ENCODE results near the gene CCDC102A. TPM values are rescaled to one million over a fixed set of nuclear protein-coding genes. Genes with fewer than 3 reads are reported as not detected.
A peak's percentile ranks its signal among the peaks of the same experiment; 100 is the strongest.

The CCDC102A gene
- total RNA-seq, 1 donor from 2014 or later: 12.8 TPM

- Histone ChIP-seq H3K27me3 (ENCODE audit: low read depth) (no peaks in the 10 kb centered on the region), H3K9me3 (no peaks in the 10 kb centered on the region), H3K27ac (no peak overlapping the region), H3K4me3 (no peak overlapping the region), H3K4me1 (peaks cover 30% of the 10 kb centered on the region), H3K36me3 (peaks cover 10% of the 10 kb centered on the region)
- intact Hi-C loops (cut with DNase I): no loop called here
- DNase-seq: no peak
- no peak for ATAC-seq
- TF ChIP-seq, protein P1, sequence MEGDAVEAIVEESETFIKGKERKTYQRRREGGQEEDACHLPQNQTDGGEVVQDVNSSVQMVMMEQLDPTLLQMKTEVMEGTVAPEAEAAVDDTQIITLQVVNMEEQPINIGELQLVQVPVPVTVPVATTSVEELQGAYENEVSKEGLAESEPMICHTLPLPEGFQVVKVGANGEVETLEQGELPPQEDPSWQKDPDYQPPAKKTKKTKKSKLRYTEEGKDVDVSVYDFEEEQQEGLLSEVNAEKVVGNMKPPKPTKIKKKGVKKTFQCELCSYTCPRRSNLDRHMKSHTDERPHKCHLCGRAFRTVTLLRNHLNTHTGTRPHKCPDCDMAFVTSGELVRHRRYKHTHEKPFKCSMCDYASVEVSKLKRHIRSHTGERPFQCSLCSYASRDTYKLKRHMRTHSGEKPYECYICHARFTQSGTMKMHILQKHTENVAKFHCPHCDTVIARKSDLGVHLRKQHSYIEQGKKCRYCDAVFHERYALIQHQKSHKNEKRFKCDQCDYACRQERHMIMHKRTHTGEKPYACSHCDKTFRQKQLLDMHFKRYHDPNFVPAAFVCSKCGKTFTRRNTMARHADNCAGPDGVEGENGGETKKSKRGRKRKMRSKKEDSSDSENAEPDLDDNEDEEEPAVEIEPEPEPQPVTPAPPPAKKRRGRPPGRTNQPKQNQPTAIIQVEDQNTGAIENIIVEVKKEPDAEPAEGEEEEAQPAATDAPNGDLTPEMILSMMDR (IDR thresholded peaks at IDR 0.05): no peak
Observed at GRCh38 chr16:57516773-57517172, 19.6 kb downstream of the CCDC102A start.

DNA sequence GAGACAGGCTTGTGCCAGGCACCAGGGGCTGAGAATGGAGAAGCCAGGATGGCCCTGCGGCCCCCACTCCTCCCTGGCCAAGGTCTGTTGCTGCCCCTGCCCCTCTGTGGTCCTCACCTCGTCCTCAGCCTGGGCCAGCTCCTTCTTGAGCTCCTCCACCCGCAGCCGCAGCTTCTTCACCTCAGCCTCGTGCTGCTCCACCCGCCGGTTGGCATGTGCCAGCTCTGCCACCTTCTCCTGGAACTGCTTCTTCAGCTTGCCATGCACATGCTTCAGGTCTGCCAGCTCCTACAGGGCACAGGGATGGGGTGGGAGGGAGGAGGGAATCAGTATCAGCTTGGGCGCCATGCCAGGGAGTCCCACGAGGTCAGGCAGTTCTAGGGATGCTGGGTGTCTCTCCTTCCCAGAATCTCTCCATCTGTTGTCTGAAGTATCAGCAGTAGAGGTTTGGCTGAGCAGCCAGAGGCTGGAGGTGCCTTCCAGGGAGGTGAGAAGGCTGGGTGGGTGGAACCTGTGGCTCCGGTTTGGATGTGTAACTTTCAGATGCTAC lies 20.1 kb downstream of the CCDC102A start:
- no peak overlapping the region for H3K27ac ChIP-seq
- no peak for ATAC-seq
- H3K4me1 ChIP-seq: peaks cover 30% of the 10 kb centered on the region
- TF ChIP-seq, protein P1 (IDR thresholded peaks at IDR 0.05): no peak
- no peaks in the 10 kb centered on the region for H3K27me3 ChIP-seq (ENCODE audit: low read depth)
- H3K9me3 ChIP-seq: no peaks in the 10 kb centered on the region
- H3K36me3 ChIP-seq: peaks cover 10% of the 10 kb centered on the region
- DNase-seq: no peak
- no peak overlapping the region for H3K4me3 ChIP-seq
- intact Hi-C loops (cut with DNase I): no loop called here

DNA sequence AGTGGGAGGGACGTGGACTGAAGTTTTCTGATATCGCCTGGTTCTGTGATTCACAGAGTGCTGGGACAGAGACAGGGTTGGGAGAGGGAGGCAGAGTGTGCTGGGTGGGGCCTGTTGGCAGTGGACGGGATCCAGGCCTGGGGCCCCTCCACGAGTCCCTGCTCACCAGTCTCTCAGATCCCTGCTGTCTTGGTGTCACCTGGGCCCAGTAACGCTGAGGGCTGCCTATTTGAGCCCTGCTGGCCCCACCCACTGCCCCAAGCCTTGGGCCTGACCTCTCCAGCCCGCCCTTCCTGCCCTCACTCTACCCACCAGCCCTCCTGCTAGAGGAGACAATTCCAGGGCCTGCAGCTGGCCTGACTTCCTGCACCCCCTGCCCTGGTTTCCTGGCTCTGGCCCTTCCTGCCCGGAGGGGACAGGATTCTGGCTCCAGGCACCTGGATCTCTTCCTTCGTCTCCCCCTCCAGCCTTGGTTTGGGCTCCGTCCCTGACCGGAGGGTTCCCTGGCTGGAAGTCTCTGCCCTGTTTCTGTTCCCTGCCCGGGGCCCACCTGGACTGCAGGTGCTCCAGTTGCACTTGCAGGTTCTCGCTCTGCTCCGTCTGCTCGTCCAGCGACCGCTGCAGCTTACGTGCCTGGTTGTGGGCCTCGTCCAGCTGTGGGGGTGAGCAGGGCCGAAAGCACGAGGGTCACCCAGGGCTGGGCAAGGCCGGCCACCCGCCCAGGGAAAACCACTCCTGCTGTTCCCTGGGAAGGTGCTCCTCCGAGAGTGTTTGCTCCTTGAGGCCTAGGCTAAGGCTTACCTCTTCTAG lies 21.4 kb downstream of the CCDC102A start:
- ATAC-seq (peak; percentile 6 to 9), DNase-seq (peak; percentile 51)
- H3K36me3 ChIP-seq: peaks cover 10% of the 10 kb centered on the region
- peak overlapping the region; percentile 36 for H3K27ac ChIP-seq
- H3K27me3 ChIP-seq (ENCODE audit: low read depth): no peaks in the 10 kb centered on the region
- TF ChIP-seq, protein P1 (IDR thresholded peaks at IDR 0.05): no peak
- no peak overlapping the region for H3K4me3 ChIP-seq
- H3K9me3 ChIP-seq: no peaks in the 10 kb centered on the region
- H3K4me1 ChIP-seq: peaks cover 35% of the 10 kb centered on the region
- intact Hi-C loops (cut with DNase I): no loop called here

DNA sequence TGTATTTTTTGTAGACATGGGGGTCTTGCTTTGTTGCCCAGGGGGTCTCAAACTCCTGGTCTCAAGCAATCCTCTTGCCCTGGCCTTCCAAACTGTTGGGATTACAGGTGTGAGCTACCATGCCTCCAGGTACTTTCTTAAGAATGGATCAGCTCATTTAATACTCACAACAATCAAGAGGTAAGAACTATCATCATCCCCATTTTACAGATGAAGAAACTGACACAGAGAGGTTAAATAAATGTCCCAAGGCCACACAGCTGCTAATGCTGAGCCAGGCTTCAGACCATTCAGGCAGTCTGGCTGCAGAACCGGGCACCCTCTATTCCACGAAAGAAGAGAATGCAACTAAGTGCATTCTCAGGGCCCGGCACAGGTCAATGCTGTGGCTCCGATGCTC lies 22.0 kb downstream of the CCDC102A start:
- no peaks in the 10 kb centered on the region for H3K27me3 ChIP-seq (ENCODE audit: low read depth)
- DNase-seq: no peak
- no peaks in the 10 kb centered on the region for H3K9me3 ChIP-seq
- peak overlapping the region; percentile 36 for H3K27ac ChIP-seq
- ATAC-seq: no peak
- intact Hi-C loops (cut with DNase I): no loop called here
- peaks cover 10% of the 10 kb centered on the region for H3K36me3 ChIP-seq
- TF ChIP-seq, protein P1 (IDR thresholded peaks at IDR 0.05): no peak
- no peak overlapping the region for H3K4me3 ChIP-seq
- H3K4me1 ChIP-seq: peaks cover 30% of the 10 kb centered on the region

DNA sequence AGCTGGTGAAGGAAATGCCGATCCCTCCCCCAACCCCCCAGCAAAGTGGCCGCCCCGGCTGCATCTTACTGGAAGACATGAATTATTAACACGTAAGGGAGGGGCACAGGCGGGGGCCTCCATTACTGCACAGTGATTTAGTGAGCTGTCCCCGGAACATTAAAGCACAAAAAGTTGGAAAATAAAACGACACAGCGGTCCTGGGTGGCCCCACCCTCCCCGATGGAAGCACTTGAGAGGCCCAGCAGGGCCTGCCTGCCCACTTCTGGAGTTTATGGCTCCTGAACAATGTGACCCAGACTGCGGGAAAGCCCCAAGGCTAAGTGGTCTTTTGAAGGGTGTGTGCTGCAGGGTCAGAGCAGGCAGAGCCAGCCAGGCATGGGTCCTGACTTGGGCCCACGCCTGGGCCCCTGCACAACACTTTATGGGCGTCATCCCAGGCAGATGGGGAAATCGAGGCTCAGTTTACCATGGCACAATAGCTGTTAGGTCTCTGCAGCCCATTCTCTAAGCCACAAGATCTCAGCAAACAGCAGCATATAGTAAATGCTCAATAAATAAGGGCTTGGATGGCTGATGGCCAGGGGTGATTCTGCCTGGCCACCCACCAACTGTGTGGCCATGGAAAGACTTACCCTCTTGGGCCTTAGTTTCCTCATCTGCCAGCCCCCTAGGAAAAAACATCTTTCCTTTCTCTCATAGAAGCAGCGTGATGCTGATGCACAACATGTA lies 22.8 kb downstream of the CCDC102A start:
- DNase-seq: peak; percentile 79
- Histone ChIP-seq H3K27me3 (ENCODE audit: low read depth) (no peaks in the 10 kb centered on the region), H3K4me3 (no peak overlapping the region), H3K4me1 (peaks cover 28% of the 10 kb centered on the region), H3K9me3 (no peaks in the 10 kb centered on the region), H3K36me3 (peaks cover 8% of the 10 kb centered on the region), H3K27ac (no peak overlapping the region)
- TF ChIP-seq, protein P1 (IDR thresholded peaks at IDR 0.05): no peak
- intact Hi-C loops (cut with DNase I): no loop called here
- peak; percentile 89 to 93 for ATAC-seq

All from lower lobe of right lung (tissue), 2 donors.